PC-3 (cell line): ENCODE results near the gene MGMT. TPM values are rescaled to one million over a fixed set of nuclear protein-coding genes. Genes with fewer than 3 reads are reported as not detected.

Experiments used
- ATAC-seq: fragments of 200-7000 bp; cut with Tn5 transposase; 2 replicates; pipeline ENCODE4 v1.9.1; 2020; ENCODE audit warnings: mild to moderate bottlenecking, moderate library complexity
- BruUV-seq: library from RNA; stranded (reverse); fragments of 400-500 nt; replicated peaks from 2 replicates; lab custom pipeline; 2021; lab: Mats Ljungman, UMichigan
- CTCF ChIA-PET: fragments of 300-600 bp; sonication (Branson Sonifier 250); formaldehyde crosslinking; loops from one replicate; lab custom pipeline; 2022; ENCODE audit warnings: antibody characterized with exemption; lab: Charles Lee
- POLR2A ChIA-PET: fragments of 300-600 bp; sonication (Branson Sonifier 250); formaldehyde crosslinking; loops from one replicate; lab custom pipeline; 2022; ENCODE audit warnings: antibody characterized with exemption; ENCODE audit not compliant: unreplicated experiment; lab: Charles Lee
- DNase-seq: peaks from one replicate; pipeline ENCODE4 v3.0.0-alpha.2; 2015
- H2AFZ ChIP-seq: fragments of 300-600 bp; sonication (generic); 2 replicates; pipeline ENCODE4 v1.6.0; 2016; ENCODE audit warnings: antibody characterized with exemption, low read length
- H3F3A ChIP-seq: fragments of 300-600 bp; sonication (generic); one replicate; pipeline ENCODE4 v1.6.0; 2017; ENCODE audit warnings: antibody characterized with exemption, low read length, control low read depth, mild to moderate bottlenecking; ENCODE audit not compliant: unreplicated experiment
- H3K27ac ChIP-seq: fragments of 300-600 bp; sonication (generic); 2 replicates; pipeline ENCODE4 v1.5.1; 2016; ENCODE audit warnings: mild to moderate bottlenecking, low read length
- H3K27me3 ChIP-seq: fragments of 300-600 bp; sonication (generic); 2 replicates; pipeline ENCODE4 v1.6.1; 2016; ENCODE audit warnings: low read length, mixed read lengths
- H3K36me3 ChIP-seq: fragments of 300-600 bp; sonication (generic); 2 replicates; pipeline ENCODE4 v1.6.1; 2016; ENCODE audit warnings: low read depth, mixed run types, low read length, mixed read lengths
- H3K4me1 ChIP-seq: fragments of 300-600 bp; sonication (generic); 2 replicates; pipeline ENCODE4 v1.5.1; 2016; ENCODE audit warnings: low read length; ENCODE audit not compliant: insufficient read depth
- H3K4me2 ChIP-seq: fragments of 300-600 bp; sonication (generic); 2 replicates; pipeline ENCODE4 v1.6.0; 2016; ENCODE audit warnings: low read length
- H3K4me3 ChIP-seq: fragments of 300-600 bp; sonication (generic); 2 replicates; pipeline ENCODE4 v1.5.1; 2016; ENCODE audit warnings: mild to moderate bottlenecking, low read length, mixed read lengths
- H3K79me2 ChIP-seq: fragments of 300-600 bp; sonication (generic); 2 replicates; pipeline ENCODE4 v1.6.1; 2017; ENCODE audit warnings: low read length, mixed read lengths
- H3K9ac ChIP-seq: fragments of 300-600 bp; sonication (generic); 2 replicates; pipeline ENCODE4 v1.6.0; 2016; ENCODE audit warnings: mild to moderate bottlenecking, low read length
- H3K9me2 ChIP-seq: fragments of 300-600 bp; sonication (generic); replicated peaks from 2 replicates; pipeline ENCODE4 v1.6.1; 2016; ENCODE audit warnings: mixed run types, low read length, mixed read lengths
- H3K9me3 ChIP-seq: fragments of 300-600 bp; sonication (generic); 2 replicates; pipeline ENCODE4 v1.6.1; 2016; ENCODE audit warnings: low read length, mixed read lengths
- H4K20me1 ChIP-seq: fragments of 300-600 bp; sonication (generic); 2 replicates; pipeline ENCODE4 v1.6.1; 2016; ENCODE audit warnings: low read length, mixed read lengths
- CTCF ChIP-seq: fragments of 300-600 bp; sonication (generic); conservative IDR thresholded peaks from 2 replicates; pipeline ENCODE4 v1.5.1; 2017; ENCODE audit warnings: antibody characterized with exemption, low read depth, mild to moderate bottlenecking, low read length
- EZH2 ChIP-seq: fragments of 300-600 bp; sonication (generic); IDR thresholded peaks from one replicate; pipeline ENCODE4 v1.6.1; 2017; ENCODE audit warnings: antibody characterized with exemption, mild to moderate bottlenecking, low read length; ENCODE audit not compliant: unreplicated experiment
- EZH2phosphoT487 ChIP-seq: fragments of 300-600 bp; sonication (generic); IDR thresholded peaks from 2 replicates; pipeline ENCODE4 v1.6.1; 2018; ENCODE audit warnings: mild to moderate bottlenecking, antibody characterized with exemption, low read length, borderline replicate concordance
- intact Hi-C: fragments of 100-400 bp; cut with micrococcal nuclease; formaldehyde crosslinking; loops from 2 replicates; pipeline ENCODE4 v1.9.0; 2023
- total RNA-seq: library from RNA; depleted of rRNA; stranded (reverse); fragments of >200 nt; gene quantifications from 2 replicates; pipeline ENCODE4 v1.2.3, GENCODE V29; 2014

Gene MGMT
- total RNA-seq, 1 experiment from 2014 or later, result 19.8 TPM

- Histone ChIP-seq H3K9me2 (no peaks in the 10 kb centered on the region), H3K36me3 (no peaks in the 10 kb centered on the region), H3K27me3 (no peaks in the 10 kb centered on the region), H2AFZ (no peak overlapping the region), H3K27ac (no peak overlapping the region), H3K4me2 (no peak overlapping the region), H3K79me2 (no peaks in the 10 kb centered on the region), H4K20me1 (no peaks in the 10 kb centered on the region), H3K9me3 (no peaks in the 10 kb centered on the region), H3F3A (no peaks in the 10 kb centered on the region), H3K4me3 (no peak overlapping the region), H3K4me1 (no peaks in the 10 kb centered on the region), H3K9ac (no peak overlapping the region)
- no peak for ATAC-seq
- no TSS peak for BruUV-seq
- POLR2A ChIA-PET, result no interaction called here
- DNase-seq, result no peak
- no peak for TF ChIP-seq CTCF
- TF ChIP-seq EZH2phosphoT487, result no peak
- TF ChIP-seq EZH2, result no peak
- CTCF ChIA-PET, result no interaction called here
- intact Hi-C loops, result no loop called here
Observed at GRCh38 chr10:129562487-129562886, 95.4 kb downstream of the MGMT start.

- intact Hi-C loops, result no loop called here
- H3K9me3 ChIP-seq, result no peaks in the 10 kb centered on the region
- H3K27ac ChIP-seq, result no peak overlapping the region
- H3K4me2 ChIP-seq, result no peak overlapping the region
- no peak overlapping the region for H3K9ac ChIP-seq
- H3K9me2 ChIP-seq, result no peaks in the 10 kb centered on the region
- no peaks in the 10 kb centered on the region for H3K4me1 ChIP-seq
- CTCF ChIA-PET, result no interaction called here
- POLR2A ChIA-PET, result no interaction called here
- no peaks in the 10 kb centered on the region for H3K79me2 ChIP-seq
- DNase-seq (no peak), ATAC-seq (no peak)
- H3K36me3 ChIP-seq, result no peaks in the 10 kb centered on the region
- no peak overlapping the region for H3K4me3 ChIP-seq
- no peaks in the 10 kb centered on the region for H3F3A ChIP-seq
- no peak overlapping the region for H2AFZ ChIP-seq
- no TSS peak for BruUV-seq
- H4K20me1 ChIP-seq, result no peaks in the 10 kb centered on the region
- TF ChIP-seq EZH2phosphoT487 (no peak), EZH2 (no peak), CTCF (no peak)
- no peaks in the 10 kb centered on the region for H3K27me3 ChIP-seq
Observed at GRCh38 chr10:129564923-129565322, 97.9 kb downstream of the MGMT start.

- no peak for TF ChIP-seq EZH2
- H3K79me2 ChIP-seq, result no peaks in the 10 kb centered on the region
- no peaks in the 10 kb centered on the region for H3K27me3 ChIP-seq
- ChIA-PET CTCF (no interaction called here), POLR2A (no interaction called here)
- no peaks in the 10 kb centered on the region for H3K4me1 ChIP-seq
- no peaks in the 10 kb centered on the region for H3K9me3 ChIP-seq
- intact Hi-C loops, result no loop called here
- H3K9me2 ChIP-seq, result no peaks in the 10 kb centered on the region
- no peak overlapping the region for H2AFZ ChIP-seq
- DNase-seq, result no peak
- H3K4me2 ChIP-seq, result no peak overlapping the region
- H3K27ac ChIP-seq, result no peak overlapping the region
- no peaks in the 10 kb centered on the region for H3K36me3 ChIP-seq
- no peak overlapping the region for H3K9ac ChIP-seq
- no TSS peak for BruUV-seq
- no peak overlapping the region for H3K4me3 ChIP-seq
- no peaks in the 10 kb centered on the region for H4K20me1 ChIP-seq
- ATAC-seq, result no peak
- no peaks in the 10 kb centered on the region for H3F3A ChIP-seq
Observed at GRCh38 chr10:129568583-129569344, 101.7 kb downstream of the MGMT start.
